ENCODE data around the gene SULT1B1. TPM values are rescaled to one million over a fixed set of nuclear protein-coding genes. Genes with fewer than 3 reads are reported as not detected.
"Not testable (repeated sequence)": the region's sequence is repeated elsewhere in the genome, so short reads cannot be mapped to it uniquely, and the experiment has no call there.

The SULT1B1 gene
- total and polyA plus RNA-seq, 2 experiments from 2014 or later, result 0.10 to 2.6 TPM

DNA sequence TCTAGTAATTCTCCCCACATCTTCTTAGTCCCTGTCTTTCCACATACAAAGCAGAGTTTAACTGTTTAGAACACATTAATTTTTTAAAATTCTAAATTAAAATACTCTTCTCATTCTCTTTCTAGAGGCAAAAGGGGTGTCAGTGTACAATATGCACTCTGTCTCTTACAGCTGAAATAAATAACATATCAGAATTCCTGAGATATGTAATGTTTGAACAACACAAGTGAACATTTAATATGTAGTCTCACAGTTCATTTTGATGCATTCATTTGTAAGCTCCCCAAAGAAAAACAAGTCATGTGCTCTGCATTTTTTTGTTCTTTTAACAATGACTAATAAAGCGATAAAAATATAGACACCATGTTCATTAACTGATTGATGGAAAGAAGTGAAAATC is 19.7 kb upstream of the SULT1B1 start:
- Histone ChIP-seq H3K27ac (no peak overlapping the region), H3F3A (ENCODE audit: insufficient read depth) (no peaks in the 10 kb centered on the region), H2AFZ (no peak overlapping the region), H3K9me3 (ENCODE audit: low read depth) (no peaks in the 10 kb centered on the region), H3K27me3 (replicated peaks; ENCODE audit: insufficient read depth) (no peaks in the 10 kb centered on the region), H3K4me2 (ENCODE audit: unreplicated experiment) (no peak overlapping the region), H3K36me3 (ENCODE audit: low read depth) (no peaks in the 10 kb centered on the region), H4K20me1 (ENCODE audit: insufficient read depth) (no peaks in the 10 kb centered on the region), H3K9me2 (ENCODE audit: insufficient read depth) (no peaks in the 10 kb centered on the region), H3K4me3 (no peak overlapping the region), H3K9ac (no peak overlapping the region), H3K79me2 (ENCODE audit: insufficient read depth) (no peaks in the 10 kb centered on the region), H3K4me1 (ENCODE audit: insufficient read depth) (no peaks in the 10 kb centered on the region)
- 94 to 96% methylated on average over 1 of the region's 1 CpG for WGBS, 2 experiments (ENCODE audit: low coverage in 1 of 2, low lambda C conversion rate in 2 of 2, missing lambda C conversion rate in 2 of 2)
- in situ Hi-C loops (cut with MboI), result no loop called here
- DNase-seq, result no peak
- TF ChIP-seq EZH2phosphoT487 (IDR thresholded peaks at IDR 0.05; ENCODE audit: insufficient read depth, low read depth) (no peak), EZH2 (IDR thresholded peaks at IDR 0.05; ENCODE audit: insufficient read depth, poor library complexity, severe bottlenecking) (no peak)

DNA sequence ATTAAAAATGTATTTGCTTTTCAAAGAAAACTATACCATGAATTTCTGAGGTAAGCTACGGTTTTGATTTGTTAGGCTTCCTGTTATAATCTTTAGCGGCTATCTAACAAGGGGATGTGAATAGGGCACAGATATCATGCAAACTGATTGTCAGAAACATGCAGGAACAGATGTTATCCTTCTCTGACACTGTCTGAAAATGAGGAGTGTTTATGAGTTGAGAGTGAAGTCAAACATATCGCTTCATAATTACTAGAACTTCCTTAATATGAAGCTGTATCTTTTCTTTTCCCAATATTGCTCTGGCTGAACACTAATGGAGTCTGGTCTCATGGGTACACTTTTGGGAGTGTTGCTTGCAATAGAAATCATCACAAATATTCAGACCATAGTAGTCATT is 16.3 kb upstream of the SULT1B1 start:
- DNase-seq, result no peak
- Histone ChIP-seq H3K27ac (no peak overlapping the region), H3K79me2 (ENCODE audit: insufficient read depth) (no peaks in the 10 kb centered on the region), H3F3A (ENCODE audit: insufficient read depth) (no peaks in the 10 kb centered on the region), H3K4me3 (no peak overlapping the region), H3K27me3 (replicated peaks; ENCODE audit: insufficient read depth) (no peaks in the 10 kb centered on the region), H3K4me2 (ENCODE audit: unreplicated experiment) (no peak overlapping the region), H3K4me1 (ENCODE audit: insufficient read depth) (no peaks in the 10 kb centered on the region), H3K36me3 (ENCODE audit: low read depth) (no peaks in the 10 kb centered on the region), H3K9me3 (ENCODE audit: low read depth) (no peaks in the 10 kb centered on the region), H3K9ac (no peak overlapping the region), H3K9me2 (ENCODE audit: insufficient read depth) (no peaks in the 10 kb centered on the region), H4K20me1 (ENCODE audit: insufficient read depth) (no peaks in the 10 kb centered on the region), H2AFZ (no peak overlapping the region)
- WGBS, 2 experiments (ENCODE audit: low coverage in 1 of 2, low lambda C conversion rate in 2 of 2, missing lambda C conversion rate in 2 of 2), result 32 to 44% methylated on average over 3 of the region's 3 CpGs
- TF ChIP-seq EZH2phosphoT487 (IDR thresholded peaks at IDR 0.05; ENCODE audit: insufficient read depth, low read depth) (no peak), EZH2 (IDR thresholded peaks at IDR 0.05; ENCODE audit: insufficient read depth, poor library complexity, severe bottlenecking) (no peak)
- in situ Hi-C loops (cut with MboI), result no loop called here

DNA sequence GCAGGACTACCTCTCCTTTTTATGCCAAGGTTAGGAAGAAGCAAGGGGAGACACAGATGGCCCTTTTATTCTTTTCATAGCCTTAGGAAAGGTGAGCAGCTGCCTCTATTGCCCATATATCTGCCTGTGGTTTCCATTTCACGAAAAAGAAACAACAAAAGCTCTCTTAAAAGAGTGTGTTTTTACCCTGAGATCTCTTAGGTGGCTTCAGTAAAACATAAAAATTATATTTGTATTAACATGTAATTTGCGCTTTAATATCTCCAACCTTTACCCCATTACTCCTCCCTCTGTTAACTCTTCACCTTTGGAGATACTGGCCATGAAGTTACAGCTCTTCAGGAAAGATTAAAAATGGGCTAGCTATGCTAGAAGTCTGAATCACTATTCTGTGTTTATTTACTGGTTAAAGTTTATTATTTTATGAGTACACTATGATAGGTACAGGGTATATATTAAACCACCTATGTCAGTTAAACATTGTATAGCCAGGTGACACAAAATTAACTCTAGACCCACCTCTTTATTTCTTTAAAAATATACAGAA is 15.0 kb upstream of the SULT1B1 start:
- TF ChIP-seq EZH2phosphoT487 (IDR thresholded peaks at IDR 0.05; ENCODE audit: insufficient read depth, low read depth) (no peak), EZH2 (IDR thresholded peaks at IDR 0.05; ENCODE audit: insufficient read depth, poor library complexity, severe bottlenecking) (no peak)
- Histone ChIP-seq H2AFZ (no peak overlapping the region), H3K9ac (no peak overlapping the region), H4K20me1 (ENCODE audit: insufficient read depth) (no peaks in the 10 kb centered on the region), H3K36me3 (ENCODE audit: low read depth) (no peaks in the 10 kb centered on the region), H3K27me3 (replicated peaks; ENCODE audit: insufficient read depth) (no peaks in the 10 kb centered on the region), H3F3A (ENCODE audit: insufficient read depth) (no peaks in the 10 kb centered on the region), H3K9me3 (ENCODE audit: low read depth) (no peaks in the 10 kb centered on the region), H3K9me2 (ENCODE audit: insufficient read depth) (no peaks in the 10 kb centered on the region), H3K27ac (no peak overlapping the region), H3K4me1 (ENCODE audit: insufficient read depth) (no peaks in the 10 kb centered on the region), H3K4me3 (no peak overlapping the region), H3K79me2 (ENCODE audit: insufficient read depth) (no peaks in the 10 kb centered on the region), H3K4me2 (ENCODE audit: unreplicated experiment) (no peak overlapping the region)
- in situ Hi-C loops (cut with MboI), result no loop called here
- DNase-seq, result no peak
- 76 to 79% methylated on average over 2 of the region's 2 CpGs for WGBS, 2 experiments (ENCODE audit: low coverage in 1 of 2, low lambda C conversion rate in 2 of 2, missing lambda C conversion rate in 2 of 2)

DNA sequence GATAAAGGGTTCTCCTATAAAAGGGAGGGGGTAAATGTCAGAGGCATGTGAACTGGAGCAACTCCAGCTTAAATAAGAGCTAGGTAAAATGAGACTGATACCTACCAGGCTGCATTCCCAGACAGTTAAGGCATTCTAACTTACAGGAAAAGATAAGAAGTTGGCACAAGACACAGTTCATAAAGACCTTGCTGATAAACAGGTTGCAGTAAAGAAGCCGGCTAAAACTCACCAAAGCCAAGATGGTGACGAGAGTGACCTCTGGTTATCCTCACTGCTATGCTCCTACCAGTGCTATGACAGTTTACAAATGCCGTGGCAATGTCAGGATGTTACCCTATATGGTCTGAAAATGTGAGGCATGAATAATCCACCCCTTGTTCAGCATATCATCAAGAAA is 13.1 kb upstream of the SULT1B1 start:
- no peaks in the 10 kb centered on the region for H3K4me1 ChIP-seq (ENCODE audit: insufficient read depth)
- WGBS, 2 experiments (ENCODE audit: low coverage in 1 of 2, low lambda C conversion rate in 2 of 2, missing lambda C conversion rate in 2 of 2), result 79 to 92% methylated on average over 3 of the region's 3 CpGs
- H2AFZ ChIP-seq, result no peak overlapping the region
- no peaks in the 10 kb centered on the region for H3K27me3 ChIP-seq (replicated peaks; ENCODE audit: insufficient read depth)
- in situ Hi-C loops (cut with MboI), result no loop called here
- H4K20me1 ChIP-seq (ENCODE audit: insufficient read depth), result no peaks in the 10 kb centered on the region
- no peak overlapping the region for H3K4me2 ChIP-seq (ENCODE audit: unreplicated experiment)
- no peak for TF ChIP-seq EZH2 (IDR thresholded peaks at IDR 0.05; ENCODE audit: insufficient read depth, poor library complexity, severe bottlenecking)
- H3F3A ChIP-seq (ENCODE audit: insufficient read depth), result no peaks in the 10 kb centered on the region
- H3K36me3 ChIP-seq (ENCODE audit: low read depth), result no peaks in the 10 kb centered on the region
- DNase-seq, result no peak
- H3K9me3 ChIP-seq (ENCODE audit: low read depth), result no peaks in the 10 kb centered on the region
- H3K79me2 ChIP-seq (ENCODE audit: insufficient read depth), result no peaks in the 10 kb centered on the region
- no peak overlapping the region for H3K4me3 ChIP-seq
- H3K9ac ChIP-seq, result no peak overlapping the region
- H3K9me2 ChIP-seq (ENCODE audit: insufficient read depth), result no peaks in the 10 kb centered on the region
- H3K27ac ChIP-seq, result no peak overlapping the region

DNA sequence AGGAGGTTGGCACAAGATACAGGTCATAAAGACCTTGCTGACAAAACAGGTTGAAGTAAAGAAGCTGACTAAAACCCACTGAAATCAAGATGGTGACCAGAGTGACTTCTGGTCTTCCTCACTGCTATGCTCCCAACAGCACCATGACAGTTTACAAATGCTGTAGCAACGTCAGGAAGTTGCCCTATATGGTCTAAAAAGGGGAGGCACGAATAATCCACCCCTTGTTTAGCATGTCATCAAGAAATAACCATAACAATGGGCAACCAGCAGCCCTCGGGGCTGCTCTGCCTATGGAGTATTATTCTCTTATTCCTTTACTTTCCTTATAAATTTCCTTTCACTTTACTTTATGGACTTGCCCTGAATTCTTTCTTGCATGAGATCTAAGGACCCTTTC is 8.1 kb upstream of the SULT1B1 start:
- H3K4me3 ChIP-seq; H3K36me3 ChIP-seq (ENCODE audit: low read depth); H3K4me1 ChIP-seq (ENCODE audit: insufficient read depth); H3K27me3 ChIP-seq (replicated peaks; ENCODE audit: insufficient read depth); H3F3A ChIP-seq (ENCODE audit: insufficient read depth); H3K9me3 ChIP-seq (ENCODE audit: low read depth); DNase-seq; H4K20me1 ChIP-seq (ENCODE audit: insufficient read depth); H3K27ac ChIP-seq; H3K4me2 ChIP-seq (ENCODE audit: unreplicated experiment); H2AFZ ChIP-seq; H3K9ac ChIP-seq; H3K9me2 ChIP-seq (ENCODE audit: insufficient read depth); in situ Hi-C loops (cut with MboI); H3K79me2 ChIP-seq (ENCODE audit: insufficient read depth): not testable (repeated sequence)
- WGBS, 2 experiments (ENCODE audit: low coverage in 1 of 2, low lambda C conversion rate in 2 of 2, missing lambda C conversion rate in 2 of 2), result 32 to 41% methylated on average over 3 of the region's 3 CpGs

Data from GM23248 (cell line).